Activated CD4-positive, alpha-beta T cell treated with anti-CD3 and anti-CD28 coated beads, Interleukin-2, amount 50 U/mL, for 16 hours (primary cell): ENCODE measurements around the gene FAT2.

ENCODE experiments used
- DNase-seq: peaks from one replicate; pipeline ENCODE4 v3.0.0-alpha.2; 2020

Gene FAT2

GRCh38 chr5:151553130-151553670 lies 37.9 kb downstream of the FAT2 start:
- no peak for DNase-seq

DNA sequence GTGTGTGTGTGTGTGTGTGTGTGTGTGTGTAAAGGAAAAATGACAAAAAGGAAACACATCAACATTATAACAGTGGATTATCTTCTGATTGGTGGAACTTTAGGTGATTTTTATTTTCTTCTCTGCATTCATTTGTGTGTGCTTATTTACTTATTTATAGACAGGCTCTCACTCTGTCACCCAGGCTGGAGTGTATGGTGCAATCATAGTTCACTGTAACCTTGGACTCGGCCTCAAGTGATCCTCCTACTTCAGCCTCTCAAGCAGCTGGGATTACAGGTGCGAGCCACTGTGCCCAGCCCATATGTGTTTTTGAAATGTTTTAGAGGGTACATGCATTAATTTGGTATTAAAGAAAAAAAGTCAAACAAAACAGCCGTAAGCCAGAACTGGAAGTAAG lies 39.1 kb downstream of the FAT2 start:
- no peak for DNase-seq

DNA sequence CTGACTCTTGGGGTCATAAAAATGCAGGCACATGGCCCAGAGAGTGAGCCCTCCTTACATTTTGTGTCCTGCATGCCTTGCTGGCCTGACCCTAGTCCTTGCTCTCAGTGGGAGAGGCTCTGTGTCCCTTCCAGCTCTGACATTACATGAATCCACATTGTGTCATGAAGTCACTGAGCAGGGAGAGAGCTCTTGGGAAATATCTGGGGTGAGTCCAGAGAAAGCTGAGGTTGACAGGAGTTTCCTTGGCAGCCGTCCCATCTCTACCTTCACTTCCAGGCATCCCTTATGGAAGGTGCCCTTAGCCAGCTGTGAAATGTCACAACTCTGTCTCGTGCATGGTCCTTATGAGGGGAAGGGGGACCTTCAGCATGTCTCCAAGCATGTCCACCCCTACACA lies 41.0 kb downstream of the FAT2 start:
- DNase-seq: no peak

DNA sequence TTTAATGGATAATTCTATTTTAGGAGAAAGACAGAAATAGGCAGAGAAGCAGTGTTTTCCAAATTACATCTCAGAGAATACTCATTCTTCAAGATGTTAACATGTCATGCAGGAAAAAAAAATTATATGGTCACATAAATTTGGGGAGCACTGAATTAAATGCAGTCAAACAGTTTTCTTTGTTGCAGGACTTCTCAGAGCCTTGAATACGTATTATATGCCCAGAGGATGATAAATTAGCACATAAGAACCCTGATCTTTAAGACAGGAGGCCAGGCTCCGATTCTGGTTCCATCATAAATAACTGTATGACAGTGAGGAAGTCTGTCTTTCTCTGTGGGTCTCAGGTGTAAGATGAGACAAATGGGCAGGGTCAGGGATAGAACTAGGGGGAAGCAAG lies 41.4 kb downstream of the FAT2 start:
- DNase-seq: no peak

DNA sequence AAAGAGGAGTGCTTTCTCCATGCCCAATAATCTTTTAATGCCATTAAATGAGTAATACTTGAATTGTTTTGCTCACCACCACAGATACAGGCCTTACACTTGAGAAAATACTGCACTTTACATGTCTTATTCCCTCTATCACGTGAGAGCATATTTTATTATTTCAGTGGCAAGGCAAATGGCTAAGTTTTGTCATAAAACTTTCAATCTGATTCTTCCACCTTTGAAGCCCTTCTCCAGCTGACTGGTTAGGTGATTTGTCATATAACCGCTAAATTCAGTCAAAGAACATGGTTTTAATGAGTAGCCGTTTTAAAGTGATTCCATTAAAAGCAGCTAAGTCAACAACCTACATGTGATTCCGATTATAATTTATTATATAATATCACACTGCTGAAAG lies 43.8 kb downstream of the FAT2 start:
- DNase-seq: peak; percentile 8

DNA sequence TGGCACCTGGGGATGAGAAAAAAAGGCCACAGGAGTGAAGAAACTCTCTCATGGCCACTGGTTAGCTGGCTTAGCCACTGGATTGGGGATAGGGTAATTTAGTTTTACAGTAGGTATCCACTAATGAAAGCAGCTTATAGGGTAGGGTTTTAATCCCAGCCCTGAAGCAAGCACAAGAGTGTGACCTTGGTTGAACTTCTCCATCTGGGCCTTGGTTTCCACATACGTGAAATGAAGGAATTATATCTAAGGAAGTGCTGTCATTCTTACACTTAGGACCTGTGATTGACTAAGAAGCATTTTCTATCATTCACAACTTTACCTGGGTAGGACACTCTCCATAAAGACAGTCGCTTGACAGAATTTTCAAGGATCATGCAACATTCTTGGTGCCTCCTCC lies 49.6 kb downstream of the FAT2 start:
- DNase-seq: no peak
